B cell (primary cell): ENCODE measurements around the gene TRNT1.

Experiments
- EZH2 ChIP-seq: IDR thresholded peaks from 2 replicates; pipeline ENCODE4 v1.6.1; 2012; ENCODE audit warnings: borderline replicate concordance, low read depth, mild to moderate bottlenecking, moderate library complexity, low read length; ENCODE audit not compliant: insufficient read depth, poor library complexity, severe bottlenecking
- TF ChIP-seq, protein P1 (sequence below): fragments of 200-600 bp; IDR thresholded peaks from one replicate; pipeline ENCODE4 v1.8.0; 2022; ENCODE audit warnings: antibody characterized with exemption, mild to moderate bottlenecking

DNA sequence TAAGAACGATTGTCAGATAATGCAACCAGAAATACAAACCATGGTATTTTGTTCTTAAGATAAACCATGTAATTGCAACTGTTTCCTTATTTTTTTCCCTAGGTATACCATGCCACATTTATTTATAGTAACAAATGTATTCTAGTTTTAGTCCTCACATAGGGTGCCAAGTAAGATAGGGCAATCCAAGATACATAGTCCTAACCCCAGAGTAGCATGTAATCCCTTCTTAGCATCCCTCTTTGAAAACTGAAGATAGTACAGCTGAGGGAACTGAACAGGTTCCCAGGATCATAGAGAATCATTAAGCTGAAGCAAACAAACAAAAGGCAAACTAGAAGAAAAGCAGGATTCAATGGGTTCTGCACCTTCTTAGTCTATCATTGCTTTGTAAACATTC lies 24.8 kb downstream of the TRNT1 start:
- TF ChIP-seq, protein P1, sequence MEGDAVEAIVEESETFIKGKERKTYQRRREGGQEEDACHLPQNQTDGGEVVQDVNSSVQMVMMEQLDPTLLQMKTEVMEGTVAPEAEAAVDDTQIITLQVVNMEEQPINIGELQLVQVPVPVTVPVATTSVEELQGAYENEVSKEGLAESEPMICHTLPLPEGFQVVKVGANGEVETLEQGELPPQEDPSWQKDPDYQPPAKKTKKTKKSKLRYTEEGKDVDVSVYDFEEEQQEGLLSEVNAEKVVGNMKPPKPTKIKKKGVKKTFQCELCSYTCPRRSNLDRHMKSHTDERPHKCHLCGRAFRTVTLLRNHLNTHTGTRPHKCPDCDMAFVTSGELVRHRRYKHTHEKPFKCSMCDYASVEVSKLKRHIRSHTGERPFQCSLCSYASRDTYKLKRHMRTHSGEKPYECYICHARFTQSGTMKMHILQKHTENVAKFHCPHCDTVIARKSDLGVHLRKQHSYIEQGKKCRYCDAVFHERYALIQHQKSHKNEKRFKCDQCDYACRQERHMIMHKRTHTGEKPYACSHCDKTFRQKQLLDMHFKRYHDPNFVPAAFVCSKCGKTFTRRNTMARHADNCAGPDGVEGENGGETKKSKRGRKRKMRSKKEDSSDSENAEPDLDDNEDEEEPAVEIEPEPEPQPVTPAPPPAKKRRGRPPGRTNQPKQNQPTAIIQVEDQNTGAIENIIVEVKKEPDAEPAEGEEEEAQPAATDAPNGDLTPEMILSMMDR = no peak
- no peak for TF ChIP-seq EZH2
